HEK293T (cell line): ENCODE results near the gene RNASEH2C.

ENCODE experiments used
- ARNT ChIP-seq: fragments of 450-650 bp; IDR thresholded peaks from 2 replicates; pipeline ENCODE4 v1.6.1; 2017; ENCODE audit warnings: mild to moderate bottlenecking
- BHLHE40 ChIP-seq: fragments of 450-650 bp; IDR thresholded peaks from 2 replicates; pipeline ENCODE4 v1.6.1; 2016; ENCODE audit warnings: mild to moderate bottlenecking, moderate library complexity, borderline replicate concordance
- ELF4 ChIP-seq: fragments of 450-650 bp; IDR thresholded peaks from 2 replicates; pipeline ENCODE4 v1.6.1; 2017; ENCODE audit warnings: antibody characterized with exemption
- FOXK2 ChIP-seq: fragments of 450-650 bp; IDR thresholded peaks from 2 replicates; pipeline ENCODE4 v1.6.1; 2016; ENCODE audit warnings: mild to moderate bottlenecking
- FOXM1 ChIP-seq: fragments of 450-650 bp; IDR thresholded peaks from 2 replicates; pipeline ENCODE4 v1.6.1; 2017; ENCODE audit warnings: mild to moderate bottlenecking, borderline replicate concordance
- HDGF ChIP-seq: fragments of 450-650 bp; IDR thresholded peaks from 2 replicates; pipeline ENCODE4 v1.6.1; 2017; ENCODE audit warnings: antibody characterized with exemption, borderline replicate concordance
- L3MBTL2 ChIP-seq: fragments of 450-650 bp; conservative IDR thresholded peaks from 2 replicates; pipeline ENCODE4 v1.6.1; 2016; ENCODE audit warnings: mild to moderate bottlenecking
- LEF1 ChIP-seq: fragments of 450-650 bp; IDR thresholded peaks from 2 replicates; pipeline ENCODE4 v1.6.1; 2017; ENCODE audit warnings: mild to moderate bottlenecking, borderline replicate concordance
- SP1 ChIP-seq: fragments of 450-650 bp; IDR thresholded peaks from 2 replicates; pipeline ENCODE4 v1.6.1; 2017
- SUZ12 ChIP-seq: fragments of 450-650 bp; IDR thresholded peaks from 2 replicates; pipeline ENCODE4 v1.6.1; 2016; ENCODE audit warnings: mild to moderate bottlenecking
- TARDBP ChIP-seq: fragments of 450-650 bp; IDR thresholded peaks from 2 replicates; pipeline ENCODE4 v1.6.1; 2016

DNA sequence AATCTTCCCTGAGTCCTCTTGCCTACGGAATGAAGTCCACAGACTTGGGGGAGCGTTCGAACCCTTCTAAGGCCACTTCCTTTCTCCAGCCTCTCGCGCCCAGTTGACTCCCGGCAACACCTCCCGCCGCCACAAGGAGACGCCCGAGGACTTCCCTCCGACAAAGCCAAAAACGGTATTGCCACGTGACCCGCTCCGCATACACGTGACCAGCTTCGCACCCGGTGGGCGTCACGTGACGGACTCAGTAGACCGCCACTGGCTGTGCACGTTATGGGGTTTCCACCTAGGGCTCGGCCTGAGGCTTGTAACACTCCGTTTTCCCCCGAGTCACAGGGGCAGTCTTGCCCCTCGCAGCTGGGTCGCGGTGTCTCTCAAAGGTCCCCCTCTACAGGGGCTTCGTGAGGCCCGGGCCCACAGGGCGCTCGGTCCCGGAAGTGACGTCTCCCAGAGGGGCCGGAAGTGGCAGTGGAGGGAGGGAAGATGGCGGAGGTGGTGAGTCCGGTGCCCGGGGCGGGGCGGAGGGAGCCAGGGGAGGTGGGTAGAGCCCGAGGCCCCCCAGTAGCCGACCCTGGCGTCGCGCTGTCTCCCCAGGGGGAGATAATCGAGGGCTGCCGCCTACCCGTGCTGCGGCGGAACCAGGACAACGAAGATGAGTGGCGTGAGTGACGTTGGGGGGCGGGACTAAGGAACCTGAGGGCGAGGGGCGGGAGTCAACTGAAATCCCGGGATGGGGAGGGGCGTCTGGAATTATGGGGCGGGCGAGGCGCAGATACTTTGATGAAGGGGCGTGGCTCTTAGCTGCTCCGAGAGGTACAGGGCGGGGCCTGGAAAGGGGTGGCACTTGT, 8.6 kb downstream of the RNASEH2C start, which contains the start of gene KAT5:
- TF ChIP-seq SUZ12 (no peak), FOXK2 (no peak), SP1 (no peak), FOXM1 (no peak), LEF1 (no peak), TARDBP (no peak), ELF4 (peak; percentile 94), HDGF (no peak), BHLHE40 (no peak; the same call in 1 of the 2 replicates), L3MBTL2 (peak; percentile 100), ARNT (0 out of 2 replicates have a peak, but pooled peaks have one; percentile 4)
